Activated T-cell treated with anti-CD3 and anti-CD28 coated beads for 4 hours (primary cell): ENCODE measurements around the gene PLEKHA7.
"Not testable (repeated sequence)": the region's sequence is repeated elsewhere in the genome, so short reads cannot be mapped to it uniquely, and the experiment has no call there.

Source experiments
- DNase-seq: peaks from one replicate; pipeline ENCODE4 v3.0.0-alpha.2; 2020

Gene PLEKHA7

DNA sequence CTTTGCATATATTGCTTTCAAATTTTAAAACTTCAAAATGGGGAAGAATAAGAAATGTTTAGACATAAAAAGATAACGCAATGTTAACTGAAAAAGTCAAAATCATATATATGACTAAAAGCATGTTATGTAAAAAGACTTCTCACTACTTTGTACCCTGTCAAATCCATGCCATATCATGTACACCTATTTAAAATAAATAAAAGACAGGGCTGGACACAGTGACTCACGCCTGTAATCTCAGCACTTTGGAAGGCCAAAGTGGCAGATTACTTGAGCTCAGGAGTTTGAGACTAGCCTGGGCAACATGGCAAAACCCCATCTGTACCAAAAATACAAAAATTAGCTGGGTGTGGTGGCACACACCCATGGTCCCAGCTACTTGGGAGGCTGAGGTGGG lies 109.5 kb downstream of the PLEKHA7 start:
- not testable (repeated sequence) for DNase-seq

GRCh38 chr11:16902781-16903378 lies 111.3 kb downstream of the PLEKHA7 start:
- no peak for DNase-seq

GRCh38 chr11:16902182-16902581 lies 112.0 kb downstream of the PLEKHA7 start:
- no peak for DNase-seq

- DNase-seq: no peak
Measured at GRCh38 chr11:16900491-16900890, 113.7 kb downstream of the PLEKHA7 start.

DNA sequence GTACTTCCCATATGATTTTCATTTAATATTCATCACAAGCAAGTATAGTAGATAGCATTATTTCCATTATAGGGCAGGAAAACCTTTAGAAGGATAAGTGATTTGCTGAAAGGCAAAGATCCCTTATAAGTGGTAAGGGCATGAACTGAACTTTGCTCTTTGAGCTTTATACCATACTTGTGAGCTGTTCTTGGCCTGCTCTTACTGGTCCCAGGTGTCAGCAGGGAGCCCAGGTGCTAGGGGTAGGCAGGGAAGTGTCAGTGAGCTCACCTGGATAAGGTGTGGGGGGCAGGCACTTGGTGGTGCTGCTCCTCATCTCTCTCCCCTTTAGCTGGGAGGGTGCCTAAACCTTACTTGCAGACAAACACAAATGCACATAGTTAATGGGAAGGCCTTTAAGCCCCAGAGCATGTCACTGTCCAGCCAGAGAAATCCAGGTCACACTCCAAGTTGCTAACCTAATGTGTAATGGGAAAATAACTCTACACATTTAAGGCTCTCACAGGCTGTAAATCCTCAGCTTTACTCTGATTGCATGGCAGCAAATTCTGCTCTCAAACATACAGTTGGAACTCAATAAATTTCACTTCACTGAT lies 114.4 kb downstream of the PLEKHA7 start:
- no peak for DNase-seq

DNA sequence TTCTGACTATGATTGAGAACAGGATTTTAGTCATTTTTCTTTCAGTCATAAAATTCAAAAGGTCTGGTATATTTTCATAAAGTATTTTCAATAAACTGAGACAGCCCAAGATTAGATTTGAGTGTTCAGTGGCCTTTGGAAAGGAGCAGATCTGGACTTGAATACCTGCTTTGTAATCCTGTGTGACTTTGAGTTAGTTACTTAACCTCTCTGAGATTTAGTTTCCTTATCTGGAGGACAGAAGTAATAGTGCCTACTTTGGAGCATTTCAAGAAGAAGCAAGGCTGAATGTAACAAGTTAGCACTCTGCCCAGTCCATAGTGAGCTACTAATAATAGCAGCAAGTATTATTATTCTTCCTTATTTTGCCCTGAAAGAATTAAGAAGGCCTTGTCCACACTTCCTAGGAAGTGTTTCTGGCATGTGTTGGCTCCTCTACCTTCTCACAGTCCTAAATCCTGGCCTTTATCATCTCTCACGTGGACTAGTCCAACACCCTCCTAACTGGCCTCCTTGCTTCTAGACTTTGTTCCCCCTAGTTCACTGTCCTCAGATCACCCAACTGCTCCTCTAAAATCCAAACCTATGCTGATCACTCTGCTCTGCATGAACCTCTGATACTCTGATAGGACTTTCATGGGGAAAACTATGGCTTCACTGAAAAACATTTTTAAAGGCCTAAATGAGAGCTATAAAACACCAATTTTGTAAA lies 115.8 kb downstream of the PLEKHA7 start:
- no peak for DNase-seq

GRCh38 chr11:16897470-16898061 lies 116.6 kb downstream of the PLEKHA7 start:
- DNase-seq: no peak

- DNase-seq: no peak
Measured at GRCh38 chr11:16896729-16897469, 117.3 kb downstream of the PLEKHA7 start.

- no peak for DNase-seq
Measured at GRCh38 chr11:16895306-16895705, 118.9 kb downstream of the PLEKHA7 start.

DNA sequence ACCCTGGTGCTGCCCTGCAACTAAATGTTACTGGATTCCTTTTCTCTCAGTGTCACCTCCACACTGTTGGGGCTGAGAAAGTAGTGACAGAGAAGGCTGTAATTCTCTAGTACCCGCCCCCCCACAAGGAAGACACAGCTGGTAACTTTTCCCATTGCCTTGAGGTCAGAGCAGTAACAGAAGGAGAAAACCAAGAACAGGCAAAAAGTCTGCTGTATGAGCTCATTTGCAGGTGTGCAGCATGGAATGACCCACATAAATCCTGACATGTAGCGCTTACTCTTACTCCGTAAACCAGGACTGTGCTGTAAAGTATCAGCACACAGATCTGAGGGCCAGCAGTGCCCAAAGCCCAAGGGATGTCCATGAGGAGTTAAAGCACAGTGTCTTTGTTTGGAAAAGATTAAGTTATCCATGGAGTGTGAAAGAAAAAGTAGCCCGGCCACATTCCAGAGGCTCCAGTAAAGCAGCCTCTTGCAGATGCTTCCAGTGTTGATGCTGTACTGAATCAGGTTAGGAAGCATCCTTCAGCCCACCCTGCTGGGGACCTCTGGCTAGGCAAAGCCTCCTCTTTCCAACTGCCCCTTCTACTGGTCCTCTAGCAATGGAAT lies 120.7 kb downstream of the PLEKHA7 start:
- no peak for DNase-seq

DNA sequence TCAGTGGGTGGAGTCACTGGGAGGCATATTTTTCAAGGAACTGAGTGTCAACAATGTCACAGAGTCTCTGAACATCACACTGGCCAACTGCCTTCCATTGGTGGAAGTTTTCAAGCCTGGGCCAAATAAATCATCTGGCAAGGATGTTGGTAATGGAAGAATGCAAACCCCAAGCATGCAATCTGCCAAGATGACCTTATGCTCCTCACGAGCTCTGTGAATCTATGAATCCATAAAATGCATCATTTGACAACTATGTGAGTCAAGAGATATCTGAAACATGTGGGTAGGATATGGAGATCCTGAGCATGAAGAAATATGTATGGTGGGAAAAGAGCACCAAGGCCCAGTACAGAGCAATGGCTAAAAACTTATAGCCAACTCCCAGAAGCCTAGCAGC lies 122.2 kb downstream of the PLEKHA7 start:
- DNase-seq: no peak

GRCh38 chr11:16891165-16891564 lies 123.0 kb downstream of the PLEKHA7 start:
- no peak for DNase-seq

GRCh38 chr11:16890442-16890841 lies 123.8 kb downstream of the PLEKHA7 start:
- no peak for DNase-seq

DNA sequence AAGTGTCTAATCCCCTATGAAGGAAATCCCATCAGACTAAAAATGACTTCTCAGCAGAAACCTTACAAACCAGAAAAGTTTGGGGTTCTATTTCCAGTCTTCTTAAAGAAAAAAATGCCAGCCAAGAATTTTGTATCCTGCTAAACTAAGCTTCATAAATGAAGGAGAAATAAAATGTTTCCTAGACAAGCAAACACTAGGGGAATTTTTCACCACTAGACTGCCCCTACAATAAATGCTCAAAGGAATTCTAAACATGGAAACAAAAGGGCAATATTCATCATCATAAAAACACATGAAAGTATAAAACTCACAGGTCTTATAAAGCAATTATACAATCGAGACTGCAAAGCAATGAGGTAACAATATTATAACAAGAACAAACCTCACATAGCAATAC lies 124.3 kb downstream of the PLEKHA7 start:
- DNase-seq: no peak

- not testable (repeated sequence) for DNase-seq
Measured at GRCh38 chr11:16889010-16889409, 125.2 kb downstream of the PLEKHA7 start.

DNA sequence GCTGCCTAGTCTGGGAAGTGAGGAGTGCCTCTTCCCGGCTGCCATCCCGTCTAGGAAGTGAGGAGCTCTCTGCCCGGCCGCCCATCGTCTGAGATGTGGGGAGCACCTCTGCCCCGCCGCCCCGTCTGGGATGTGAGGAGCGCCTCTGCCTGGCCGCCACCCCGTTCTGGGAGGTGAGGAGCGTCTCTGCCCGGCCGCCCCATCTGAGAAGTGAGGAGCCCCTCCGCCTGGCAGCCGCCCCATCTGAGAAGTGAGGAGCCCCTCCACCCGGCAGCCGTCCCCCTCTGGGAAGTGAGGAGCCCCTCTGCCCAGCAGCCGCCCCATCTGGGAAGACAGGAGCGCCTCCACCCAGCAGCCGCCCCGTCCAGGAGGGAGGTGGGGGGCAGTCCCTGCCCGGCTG lies 126.3 kb downstream of the PLEKHA7 start:
- not testable (repeated sequence) for DNase-seq

- DNase-seq: no peak
Measured at GRCh38 chr11:16883174-16883573, 131.0 kb downstream of the PLEKHA7 start.

- no peak for DNase-seq
Measured at GRCh38 chr11:16881766-16882165, 132.4 kb downstream of the PLEKHA7 start.

DNA sequence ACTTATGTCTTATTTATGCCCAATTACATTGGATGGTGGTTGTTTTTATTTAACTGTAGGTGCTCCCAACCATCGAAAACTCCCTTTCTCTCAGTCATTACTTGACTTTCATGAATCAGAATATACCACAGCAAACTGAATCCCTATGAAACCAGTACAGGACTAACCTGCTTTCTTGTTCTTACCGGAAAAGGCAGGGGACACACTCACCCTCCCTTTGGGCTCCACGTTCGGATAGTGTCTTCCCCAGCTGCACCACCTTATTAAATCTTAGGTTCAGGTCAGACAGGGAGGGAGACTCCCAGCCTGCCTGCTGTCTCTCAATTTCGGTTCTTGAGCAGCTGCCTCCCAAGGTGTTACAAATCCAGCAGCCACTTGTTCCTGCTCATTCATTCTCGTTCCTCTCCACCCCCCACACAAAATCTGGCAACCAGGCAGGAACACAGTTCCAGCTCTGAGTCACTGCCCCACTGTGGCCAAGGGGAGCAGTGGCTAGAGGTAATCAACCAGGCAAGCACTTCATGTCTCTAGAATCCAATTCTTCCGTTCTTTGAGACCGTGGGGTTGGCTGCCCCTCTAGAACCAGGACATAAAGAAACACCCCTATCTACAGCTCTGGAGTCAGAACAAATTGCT lies 133.0 kb downstream of the PLEKHA7 start:
- no peak for DNase-seq

- no peak for DNase-seq
Measured at GRCh38 chr11:16880184-16880801, 133.9 kb downstream of the PLEKHA7 start.

DNA sequence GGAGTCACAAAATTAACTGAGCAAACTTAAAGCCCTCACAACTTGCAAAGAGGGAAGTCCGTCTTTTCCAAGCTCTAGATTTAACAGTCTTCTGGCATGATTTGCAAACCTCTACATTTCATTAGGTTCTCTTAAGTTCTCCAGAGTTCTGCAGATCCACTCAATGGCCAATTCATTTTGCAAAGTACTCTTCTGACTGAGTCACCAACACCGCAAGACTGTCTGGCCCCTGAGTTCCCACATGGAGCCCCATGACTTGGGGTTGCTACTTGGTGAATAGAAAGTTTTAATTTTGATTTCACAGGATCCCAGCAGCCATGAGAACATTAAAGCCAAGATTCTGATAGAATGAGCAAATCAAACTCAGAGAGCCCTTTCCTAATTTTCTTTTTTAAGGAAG lies 134.5 kb downstream of the PLEKHA7 start:
- no peak for DNase-seq

DNA sequence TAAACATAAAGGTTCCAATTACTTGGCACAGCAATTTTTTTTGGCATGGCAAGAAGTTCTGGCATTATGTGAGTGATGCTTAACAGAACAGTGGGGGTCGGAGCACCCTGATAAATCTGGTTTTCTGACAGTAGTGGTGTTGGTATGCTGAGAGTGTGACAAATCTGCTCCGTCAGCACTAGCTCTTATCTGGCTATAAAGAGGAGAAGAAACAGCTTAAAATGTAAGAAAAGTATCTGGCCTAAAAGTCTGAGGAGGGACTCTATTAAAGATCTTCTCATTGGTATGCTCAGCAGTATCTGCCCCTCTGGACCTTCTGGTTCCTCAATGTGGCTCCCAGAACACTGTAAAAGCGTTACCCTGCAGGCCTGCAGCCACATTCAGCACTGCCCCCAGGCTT lies 137.4 kb downstream of the PLEKHA7 start:
- DNase-seq: no peak
